IPS DF 6.9 (cell line): Measurements from ENCODE around the gene SLC17A5.
"Not testable (repeated sequence)": the region's sequence is repeated elsewhere in the genome, so short reads cannot be mapped to it uniquely, and the experiment has no call there.

Experiments used
- DNase-seq: peaks from one replicate; pipeline ENCODE4 v3.0.0-alpha.2; 2013; ENCODE audit warnings: low read depth, low spot score
- H3K27ac ChIP-seq: one replicate; pipeline ENCODE4 v1.5.1; 2013; ENCODE audit warnings: low read length, control low read depth
- H3K27me3 ChIP-seq: 2 replicates; pipeline ENCODE4 v1.6.1; 2013; ENCODE audit warnings: mild to moderate bottlenecking, low read length; ENCODE audit not compliant: control insufficient read depth, insufficient read depth
- H3K36me3 ChIP-seq: 2 replicates; pipeline ENCODE4 v1.6.1; 2013; ENCODE audit warnings: low read length; ENCODE audit not compliant: control insufficient read depth, insufficient read depth
- H3K4me1 ChIP-seq: 2 replicates; pipeline ENCODE4 v1.6.1; 2013; ENCODE audit warnings: low read length; ENCODE audit not compliant: control insufficient read depth, insufficient read depth
- H3K4me3 ChIP-seq: 2 replicates; pipeline ENCODE4 v1.5.1; 2013; ENCODE audit warnings: mild to moderate bottlenecking, low read length
- H3K9me3 ChIP-seq: 2 replicates; pipeline ENCODE4 v1.6.1; 2013; ENCODE audit warnings: low read length, inconsistent platforms; ENCODE audit not compliant: control insufficient read depth, insufficient read depth
- WGBS: extraction: QIAGEN DNeasy Blood & Tissue Kit; methylation state at CpG from one replicate; pipeline ENCODE4 v1.1.7; 2013; ENCODE audit warnings: mixed read lengths, missing lambda C conversion rate; ENCODE audit not compliant: insufficient read length, insufficient coverage; 5-methylcytosine and 5-hydroxymethylcytosine counted together

SLC17A5 gene

DNA sequence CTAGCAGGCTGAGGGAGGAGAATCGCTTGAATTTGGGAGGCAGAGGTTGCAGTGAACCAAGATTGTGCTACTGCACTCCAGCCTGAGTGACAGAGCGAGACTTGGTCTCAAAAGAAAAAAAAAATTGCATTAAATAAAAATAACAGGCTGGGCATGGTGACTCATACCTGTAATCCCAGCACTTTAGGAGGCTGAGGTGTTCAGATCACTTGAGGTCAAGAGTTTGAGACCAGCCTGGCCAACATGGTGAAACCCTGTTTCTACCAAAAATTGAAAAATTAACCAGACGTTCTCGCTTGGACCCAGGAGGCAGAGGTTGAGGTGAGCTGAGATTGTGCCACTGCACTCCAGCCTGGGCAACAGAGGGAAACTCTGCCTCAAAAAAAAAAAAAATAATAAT is 102.7 kb downstream of the SLC17A5 start:
- not testable (repeated sequence) for H3K36me3 ChIP-seq, H3K9me3 ChIP-seq, H3K27ac ChIP-seq, DNase-seq, H3K4me1 ChIP-seq, H3K27me3 ChIP-seq, H3K4me3 ChIP-seq
- WGBS: no CpG with 5 or more reads among the region's 4 CpGs

DNA sequence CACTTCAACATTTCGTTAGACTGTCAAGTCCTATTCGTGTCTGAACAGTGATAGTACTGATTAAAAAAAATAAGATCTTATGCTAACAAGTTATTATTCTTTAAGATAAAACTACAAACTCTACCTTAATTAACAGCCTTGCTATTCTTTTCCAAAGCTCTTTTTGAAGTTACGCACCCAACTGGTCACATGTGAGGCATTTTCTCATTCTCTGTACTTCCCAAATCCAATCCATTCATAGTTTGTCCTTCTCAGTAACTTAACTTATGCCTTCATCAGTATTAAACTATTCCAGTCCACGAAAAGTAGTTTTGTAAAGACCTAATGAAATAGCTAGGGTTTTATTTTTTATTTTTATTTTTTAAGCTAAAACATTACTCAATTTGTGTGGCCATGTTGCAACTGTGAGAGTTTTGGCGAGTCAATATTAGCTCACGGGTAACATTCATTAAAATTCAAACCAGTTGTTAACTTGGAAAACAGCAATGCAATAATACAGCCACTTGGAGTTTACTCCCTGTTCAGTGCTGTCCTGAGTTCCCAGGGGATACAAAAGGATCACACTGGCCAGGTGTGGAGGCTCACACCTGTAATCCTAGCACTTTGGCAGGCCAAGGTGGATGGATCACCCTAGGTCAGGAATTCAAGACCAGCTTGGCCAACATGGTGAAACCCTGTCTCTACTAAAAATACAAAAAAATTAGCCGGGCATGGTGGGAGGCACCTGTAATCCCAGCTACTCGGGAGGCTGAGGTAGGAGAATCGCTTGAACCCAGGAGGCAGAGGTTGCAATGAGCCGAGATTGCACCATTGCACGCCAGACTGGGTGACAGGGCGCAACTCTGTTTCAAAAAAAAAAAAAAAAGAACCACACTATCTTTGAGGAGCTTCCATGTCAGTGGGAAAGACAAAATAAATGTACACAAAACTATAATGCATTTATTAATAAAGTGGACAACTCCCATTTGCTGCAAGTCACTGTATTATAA is 105.0 kb downstream of the SLC17A5 start:
- H3K27me3 ChIP-seq: no peaks in the 10 kb centered on the region
- H3K4me3 ChIP-seq: no peak overlapping the region
- no peak overlapping the region for H3K27ac ChIP-seq
- DNase-seq: no peak
- H3K9me3 ChIP-seq: no peaks in the 10 kb centered on the region
- no peaks in the 10 kb centered on the region for H3K36me3 ChIP-seq
- H3K4me1 ChIP-seq: no peaks in the 10 kb centered on the region
- no CpG with 5 or more reads among the region's 12 CpGs for WGBS

DNA sequence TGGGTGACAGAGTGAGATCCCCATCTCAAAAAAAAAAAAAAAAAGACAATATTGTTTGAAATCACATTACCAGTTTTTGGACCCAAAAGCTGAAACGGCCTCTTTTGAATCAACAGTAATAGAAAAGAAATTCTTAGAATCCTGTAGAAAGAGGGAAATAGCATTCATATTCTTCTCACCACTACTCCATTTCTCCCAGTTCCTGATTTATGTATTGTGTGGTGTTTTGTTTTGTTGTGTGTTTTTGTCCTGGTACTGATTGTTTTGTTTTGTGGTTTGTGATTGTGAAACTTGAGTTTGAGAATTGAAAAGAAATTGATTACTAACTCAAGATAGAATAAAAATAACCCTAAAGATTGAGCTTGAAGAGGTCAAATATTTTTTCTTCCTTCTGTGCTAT is 106.8 kb downstream of the SLC17A5 start:
- no peak overlapping the region for H3K27ac ChIP-seq
- no peak for DNase-seq

More for the DNA sequence above, 106.8 kb downstream of the SLC17A5 start:
- H3K4me1 ChIP-seq: no peaks in the 10 kb centered on the region
- no peak overlapping the region for H3K4me3 ChIP-seq
- H3K9me3 ChIP-seq: no peaks in the 10 kb centered on the region
- H3K36me3 ChIP-seq: no peaks in the 10 kb centered on the region
- no peaks in the 10 kb centered on the region for H3K27me3 ChIP-seq
- WGBS: no CpG with 5 or more reads among the region's 1 CpG
